Stimulated activated CD8-positive, alpha-beta memory T cell treated with anti-CD3 and anti-CD28 coated beads, Interleukin-15, amount 100 ng/mL, for 1 hour (primary cell): ENCODE results near the gene TXNRD2.
A peak's percentile ranks its signal among the peaks of the same experiment; 100 is the strongest.

Experiments used
- DNase-seq: peaks from one replicate; pipeline ENCODE4 v3.0.0-alpha.2; 2020; ENCODE audit warnings: low read depth

TXNRD2 gene

GRCh38 chr22:19904935-19905334 is 36.7 kb downstream of the TXNRD2 start:
- DNase-seq = no peak

GRCh38 chr22:19904174-19904856 is 37.3 kb downstream of the TXNRD2 start:
- DNase-seq = no peak

- DNase-seq = no peak
Observed at GRCh38 chr22:19903513-19903912, 38.1 kb downstream of the TXNRD2 start.

- DNase-seq = no peak
Observed at GRCh38 chr22:19903031-19903430, 38.6 kb downstream of the TXNRD2 start.

- no peak for DNase-seq
Observed at GRCh38 chr22:19902245-19902715, 39.3 kb downstream of the TXNRD2 start.

- DNase-seq = no peak
Observed at GRCh38 chr22:19901577-19902244, 39.9 kb downstream of the TXNRD2 start.

GRCh38 chr22:19900707-19901436 is 40.7 kb downstream of the TXNRD2 start:
- DNase-seq = no peak

- DNase-seq = no peak
Observed at GRCh38 chr22:19898831-19899567, 42.6 kb downstream of the TXNRD2 start.

GRCh38 chr22:19898145-19898544 is 43.5 kb downstream of the TXNRD2 start:
- DNase-seq = no peak

GRCh38 chr22:19897726-19898125 is 43.9 kb downstream of the TXNRD2 start:
- DNase-seq = no peak

- DNase-seq = no peak
Observed at GRCh38 chr22:19896665-19897355, 44.8 kb downstream of the TXNRD2 start.

GRCh38 chr22:19895160-19895849 is 46.3 kb downstream of the TXNRD2 start:
- DNase-seq = no peak

- DNase-seq = no peak
Observed at GRCh38 chr22:19893363-19893762, 48.3 kb downstream of the TXNRD2 start.

- DNase-seq = no peak
Observed at GRCh38 chr22:19892925-19893324, 48.7 kb downstream of the TXNRD2 start.

GRCh38 chr22:19892257-19892879 is 49.2 kb downstream of the TXNRD2 start:
- no peak for DNase-seq

GRCh38 chr22:19891317-19892256 is 50.0 kb downstream of the TXNRD2 start:
- peak; percentile 47 for DNase-seq

GRCh38 chr22:19890502-19891316 is 50.9 kb downstream of the TXNRD2 start:
- DNase-seq = no peak

GRCh38 chr22:19889951-19890350 is 51.7 kb downstream of the TXNRD2 start:
- DNase-seq = no peak
